Bone marrow (tissue), 2 donors: ENCODE results near the gene ARHGAP24.
"Not testable (repeated sequence)": the region's sequence is repeated elsewhere in the genome, so short reads cannot be mapped to it uniquely, and the experiment has no call there.

Experiments
- DNase-seq, 2 donors: peaks; one replicate each; lab custom pipeline; 2025; lab: John Stamatoyannopoulos, UW

Gene ARHGAP24

DNA sequence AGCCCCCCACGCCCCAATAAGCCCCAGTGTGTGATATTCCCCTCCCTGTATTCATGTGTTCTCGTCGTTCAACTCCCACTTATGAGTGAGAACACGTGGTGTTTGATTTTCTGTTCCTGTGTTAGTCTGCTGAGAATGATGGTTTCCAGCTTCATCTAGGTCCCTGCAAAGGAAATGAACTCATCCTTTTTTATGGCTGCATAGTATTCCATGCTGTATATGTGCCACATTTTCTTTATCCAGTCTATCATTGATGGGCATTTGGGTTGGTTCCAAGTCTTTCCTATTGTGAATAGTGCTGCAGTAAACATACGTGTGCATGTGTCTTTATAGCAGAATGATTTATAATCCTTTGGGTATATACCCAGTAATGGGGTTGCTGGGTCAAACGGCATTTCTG lies 440.6 kb downstream of the ARHGAP24 start:
- DNase-seq, result not testable (repeated sequence)

DNA sequence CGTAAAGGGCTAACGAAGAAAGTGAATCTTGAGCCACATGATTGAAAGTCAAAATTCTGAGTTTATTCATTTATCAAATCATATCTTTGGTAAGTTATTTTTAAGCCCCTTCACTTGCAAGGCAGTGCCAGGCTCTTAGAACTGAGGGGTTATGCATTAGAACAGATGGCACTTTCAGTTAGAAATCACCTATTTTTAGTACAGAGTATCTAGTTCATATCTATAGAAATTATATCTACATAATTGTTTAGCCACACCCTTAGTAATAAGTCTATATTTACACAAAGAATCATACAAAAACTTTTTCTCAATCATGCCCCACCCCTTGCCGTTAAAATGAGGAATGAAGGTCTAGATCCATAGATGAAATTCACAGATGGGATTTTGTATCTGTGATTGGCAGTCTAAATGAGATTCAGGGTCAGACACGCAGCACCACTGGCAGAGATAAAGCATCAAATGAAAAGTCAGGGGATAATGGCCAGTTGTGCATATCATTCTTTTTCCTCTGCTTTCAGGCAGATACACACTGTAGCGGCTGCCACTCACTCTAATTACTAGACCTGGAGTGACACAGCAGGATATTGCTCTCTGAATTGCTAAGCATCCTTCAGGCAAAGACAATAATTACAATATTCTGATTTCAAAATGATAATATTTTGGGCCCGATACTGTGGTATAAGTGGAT lies 444.4 kb downstream of the ARHGAP24 start:
- no peak for DNase-seq

DNA sequence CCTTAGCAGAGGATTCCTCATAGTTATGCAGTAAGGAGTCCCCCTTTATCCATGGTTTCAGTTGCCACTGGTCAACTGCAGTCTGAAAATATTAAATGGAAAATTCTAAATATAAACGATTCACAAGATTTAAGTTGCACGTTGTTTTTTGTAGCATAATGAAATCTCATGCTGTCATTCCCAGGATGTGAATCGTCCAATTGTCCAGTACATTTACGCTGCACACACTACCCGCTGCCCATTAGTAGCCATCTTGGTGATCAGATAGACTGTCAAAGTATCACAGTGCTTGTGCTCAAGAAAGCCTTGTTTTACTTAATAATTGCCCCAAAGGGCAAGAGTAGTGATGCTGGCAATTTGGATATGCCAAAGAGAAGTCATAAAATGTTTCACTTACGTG lies 450.1 kb downstream of the ARHGAP24 start:
- DNase-seq, result no peak

DNA sequence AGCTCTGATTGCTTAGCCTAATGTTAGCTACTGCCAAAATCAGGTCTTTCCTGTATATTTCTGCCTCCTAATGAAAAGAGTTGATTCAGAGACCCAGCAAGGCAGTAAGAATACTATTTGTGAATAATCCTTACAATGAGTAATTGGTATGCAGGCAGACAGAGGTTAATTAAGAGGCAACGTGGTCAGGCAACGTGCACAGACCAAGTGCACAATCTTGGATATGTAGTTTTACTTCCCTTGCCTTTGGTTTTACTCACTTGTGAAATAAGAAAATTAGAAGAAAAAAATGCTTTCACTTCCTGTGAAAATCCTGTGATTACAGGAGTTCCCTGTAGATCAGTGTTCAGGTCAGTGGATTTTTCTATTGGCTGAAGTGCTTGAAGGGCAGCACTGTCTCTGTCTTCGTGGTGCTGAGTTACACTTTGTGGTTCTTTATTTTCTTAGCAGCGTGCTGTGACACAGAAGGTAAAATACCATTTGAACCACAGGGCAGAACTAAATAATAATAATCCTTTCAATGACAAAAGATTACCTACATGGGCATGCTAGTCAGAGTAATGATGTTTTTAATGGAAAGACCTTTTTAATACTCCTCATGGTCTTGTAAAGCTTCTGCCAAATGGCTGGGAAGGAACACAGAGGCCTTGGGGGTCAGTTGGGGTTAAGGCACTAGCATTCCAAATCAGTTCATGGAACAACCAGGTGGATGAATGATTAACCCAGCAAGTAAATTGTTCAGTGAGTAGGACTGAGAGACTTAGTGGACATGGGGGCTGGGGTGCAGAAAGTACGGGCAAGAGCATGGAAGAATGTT lies 454.0 kb downstream of the ARHGAP24 start:
- DNase-seq, result no peak

DNA sequence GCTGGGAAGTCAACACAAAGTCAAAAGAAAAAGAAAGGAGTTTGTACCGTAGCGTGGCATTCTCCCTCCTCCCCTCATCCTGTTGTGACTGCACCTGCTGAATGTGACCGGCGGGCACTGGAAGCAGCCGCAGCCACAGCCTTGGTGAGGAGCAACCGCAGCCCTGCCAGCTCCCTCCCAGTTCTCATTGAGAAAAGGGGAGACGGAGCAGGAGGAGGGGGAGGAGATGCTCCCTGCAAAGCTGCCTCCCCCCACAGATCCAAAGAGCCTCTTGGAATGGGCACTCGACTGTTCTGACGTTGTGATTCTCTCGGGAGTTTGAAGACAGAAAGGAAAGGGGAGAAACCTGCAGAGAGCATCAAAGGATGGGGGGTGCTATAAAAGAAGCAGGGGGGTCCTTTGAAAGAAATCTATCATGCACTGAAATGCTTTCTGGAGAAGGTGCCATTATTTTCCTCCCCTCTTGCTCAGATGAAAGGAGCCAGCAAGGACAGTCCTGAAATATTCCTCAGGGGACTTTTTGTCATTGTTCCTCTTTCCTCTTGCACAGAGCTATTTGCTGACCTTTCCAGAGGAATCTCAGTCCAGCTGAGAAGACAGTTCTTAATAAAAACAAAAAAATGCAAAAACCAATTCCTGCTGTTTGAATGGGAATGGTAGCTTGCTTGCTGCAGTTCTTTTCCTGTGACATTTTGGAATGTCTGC lies 455.2 kb downstream of the ARHGAP24 start:
- no peak for DNase-seq

DNA sequence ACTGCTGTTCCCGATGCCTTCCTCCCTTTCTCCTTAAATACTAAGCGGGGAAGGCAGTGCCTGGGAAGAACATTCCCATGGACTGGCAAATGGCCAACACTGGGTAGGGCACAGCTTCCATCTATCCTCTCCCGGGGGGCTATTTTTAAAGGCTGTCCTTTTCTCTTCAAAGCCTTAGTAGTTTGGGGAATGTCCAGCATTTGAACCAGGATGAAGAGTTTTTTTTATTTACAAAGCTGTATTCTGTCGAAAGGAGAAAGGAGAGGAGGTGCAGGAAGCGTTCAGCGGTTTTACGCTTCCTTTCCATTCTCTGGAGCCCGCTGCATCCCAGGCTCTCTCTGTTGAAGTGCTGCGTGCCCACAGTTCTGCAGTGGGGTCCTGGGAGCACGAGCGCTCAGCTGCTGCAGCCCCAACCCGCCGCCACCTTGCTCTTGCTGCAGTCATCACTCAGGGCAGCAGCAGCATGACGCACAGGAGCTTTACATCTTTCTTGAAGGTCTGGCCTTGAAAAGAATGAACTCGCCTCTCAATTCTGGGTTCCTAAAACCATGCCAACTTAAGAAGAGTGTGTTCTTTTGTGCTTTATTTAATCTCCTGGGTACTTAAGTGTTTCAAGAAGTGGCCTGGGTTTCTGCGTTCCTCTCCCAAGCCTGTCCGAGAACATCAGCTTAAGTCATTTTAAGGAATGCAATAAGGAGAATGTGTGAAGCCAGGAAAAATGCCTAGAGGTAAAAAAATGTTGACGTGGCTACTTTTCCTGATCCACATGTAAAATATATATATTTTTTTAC lies 457.7 kb downstream of the ARHGAP24 start:
- no peak for DNase-seq

DNA sequence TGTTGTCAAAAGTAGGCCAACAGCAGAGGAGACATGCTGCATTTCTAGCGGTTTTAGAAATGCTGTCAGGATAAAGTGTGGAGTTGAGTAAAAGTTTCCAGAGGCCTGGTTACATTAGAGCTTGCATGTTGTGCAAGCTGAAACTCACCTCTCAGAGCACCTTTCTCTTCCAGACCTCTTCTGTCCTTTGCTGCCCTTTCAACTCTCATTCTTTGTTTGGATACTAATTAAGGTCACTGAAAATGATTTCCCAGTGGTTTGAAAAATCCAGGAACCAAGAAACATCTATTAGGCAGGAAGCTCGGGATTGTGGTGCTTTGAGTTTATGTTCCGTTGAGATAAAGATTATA lies 458.3 kb downstream of the ARHGAP24 start:
- no peak for DNase-seq

DNA sequence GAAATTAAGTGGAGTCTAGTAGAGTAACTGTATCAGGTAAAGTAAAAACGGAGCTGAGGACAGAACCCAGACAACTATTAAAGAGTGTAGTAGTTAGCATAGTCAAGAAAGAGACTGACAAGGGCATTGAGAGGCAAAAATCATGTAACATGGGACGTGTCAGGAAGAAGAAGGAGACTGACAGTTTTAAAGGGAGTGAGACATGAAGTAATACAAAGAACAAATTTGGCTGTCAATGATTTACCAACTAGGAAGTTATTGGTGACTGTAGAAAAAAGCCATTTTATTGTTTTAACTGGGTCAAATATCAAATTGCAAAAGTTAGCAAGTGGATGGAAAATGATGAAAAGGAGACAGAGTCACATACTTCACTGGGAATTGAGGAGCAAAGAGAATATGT lies 462.6 kb downstream of the ARHGAP24 start:
- no peak for DNase-seq

DNA sequence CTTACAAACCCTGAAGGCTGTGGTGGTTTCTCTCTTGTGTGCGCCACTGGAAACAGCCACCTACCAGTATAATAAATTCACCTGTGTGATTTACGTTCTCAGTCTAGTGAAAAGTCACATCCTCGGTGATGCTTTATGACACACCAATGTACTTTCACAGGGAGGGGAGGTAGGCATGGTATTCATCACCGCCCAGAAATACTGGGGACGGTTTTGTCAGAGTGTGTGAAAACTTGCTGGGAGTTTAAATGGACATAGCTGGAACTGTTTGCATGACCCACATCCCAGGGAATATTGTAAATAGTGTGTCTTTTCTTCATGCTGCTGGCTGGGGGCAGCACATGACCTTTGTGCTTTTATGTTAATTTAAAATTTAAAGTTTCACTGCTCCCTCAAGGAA lies 463.1 kb downstream of the ARHGAP24 start:
- DNase-seq, result no peak

DNA sequence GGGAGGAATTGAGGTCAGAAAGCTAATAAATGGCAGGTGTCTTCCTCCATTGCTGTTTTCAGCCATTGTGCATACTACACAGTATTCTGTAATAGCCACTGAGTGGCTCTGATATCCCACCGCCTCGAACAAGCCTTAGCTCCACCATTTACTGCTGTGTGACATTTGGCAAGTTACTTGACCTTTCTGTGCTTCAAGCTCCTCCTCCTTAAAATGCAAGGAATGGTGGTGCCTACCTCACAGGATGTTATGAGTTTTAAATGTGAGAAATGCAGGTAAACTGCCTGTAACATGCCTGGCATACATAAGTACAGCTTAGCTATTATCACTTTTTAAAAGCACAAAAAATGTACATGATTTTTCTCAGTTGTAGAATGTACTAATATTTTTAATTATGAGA lies 464.0 kb downstream of the ARHGAP24 start:
- DNase-seq, result no peak

DNA sequence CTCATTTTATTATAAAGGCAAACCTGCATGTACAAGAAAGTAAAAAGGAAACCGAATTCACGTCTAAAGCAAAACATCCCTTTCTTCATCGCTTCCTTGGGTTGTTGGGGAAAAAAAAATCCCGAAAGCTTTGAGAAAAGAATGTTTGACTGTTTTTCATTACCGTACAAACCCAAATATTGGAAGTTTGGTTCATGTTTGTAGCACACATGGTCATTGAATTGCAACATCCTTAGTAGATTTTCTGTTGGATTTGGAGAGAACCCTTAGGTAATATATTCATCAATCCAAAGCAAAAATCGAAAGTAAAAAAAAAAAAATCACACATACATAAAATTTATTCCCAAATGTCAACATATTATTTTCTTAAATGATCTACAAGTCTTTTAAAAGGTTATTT lies 464.6 kb downstream of the ARHGAP24 start:
- DNase-seq, result no peak

DNA sequence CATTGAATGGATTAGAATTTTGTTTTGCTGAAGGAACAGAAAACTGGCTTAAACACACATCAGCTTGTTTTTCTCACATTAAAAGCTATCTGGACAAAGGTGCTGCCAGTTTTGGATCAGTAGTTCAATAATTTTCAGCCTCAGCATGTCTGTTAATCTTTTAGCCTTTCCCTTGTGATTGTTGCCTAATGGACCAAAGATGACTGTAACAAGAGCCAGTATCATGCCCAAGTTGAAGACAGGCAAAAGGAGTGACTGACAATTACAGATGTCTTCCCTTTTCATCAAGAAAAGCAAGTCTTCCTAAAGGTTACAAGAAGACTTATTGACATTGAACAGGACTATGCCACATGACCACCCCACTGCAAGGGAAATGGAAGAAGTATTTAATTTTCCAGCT lies 465.2 kb downstream of the ARHGAP24 start:
- no peak for DNase-seq

DNA sequence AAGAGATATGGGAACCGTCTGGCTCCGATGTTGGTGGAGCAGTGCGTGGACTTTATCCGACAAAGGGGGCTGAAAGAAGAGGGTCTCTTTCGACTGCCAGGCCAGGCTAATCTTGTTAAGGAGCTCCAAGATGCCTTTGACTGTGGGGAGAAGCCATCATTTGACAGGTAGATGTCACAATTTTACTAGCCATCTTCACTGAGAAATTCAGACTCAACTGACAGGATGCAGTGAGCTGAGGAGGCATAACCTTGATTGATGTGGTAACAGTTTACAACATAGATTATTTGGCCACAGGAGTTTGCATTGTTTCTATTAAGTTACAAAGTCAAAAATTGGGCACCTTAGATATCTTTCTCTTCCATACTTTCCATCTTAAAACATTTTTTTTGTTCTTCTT lies 467.2 kb downstream of the ARHGAP24 start:
- no peak for DNase-seq

DNA sequence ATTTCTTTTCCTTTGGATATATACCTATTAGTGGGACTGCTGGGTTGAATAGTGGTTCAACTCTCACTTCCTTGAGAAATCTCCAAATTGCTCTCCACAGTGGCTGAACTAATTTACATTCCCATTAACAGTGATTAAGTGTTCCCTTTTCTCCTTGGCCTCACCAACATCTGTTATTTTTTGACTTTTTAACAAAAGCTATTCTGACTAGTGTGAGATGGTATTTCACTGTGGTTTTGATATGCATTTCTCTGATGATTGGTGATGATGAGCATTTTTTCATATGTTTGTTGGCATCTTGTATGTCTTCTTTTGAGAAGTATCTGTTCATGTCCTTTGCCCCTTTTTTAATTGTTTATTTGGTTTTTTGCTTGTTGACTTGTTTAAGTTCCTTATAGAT lies 471.9 kb downstream of the ARHGAP24 start:
- no peak for DNase-seq

DNA sequence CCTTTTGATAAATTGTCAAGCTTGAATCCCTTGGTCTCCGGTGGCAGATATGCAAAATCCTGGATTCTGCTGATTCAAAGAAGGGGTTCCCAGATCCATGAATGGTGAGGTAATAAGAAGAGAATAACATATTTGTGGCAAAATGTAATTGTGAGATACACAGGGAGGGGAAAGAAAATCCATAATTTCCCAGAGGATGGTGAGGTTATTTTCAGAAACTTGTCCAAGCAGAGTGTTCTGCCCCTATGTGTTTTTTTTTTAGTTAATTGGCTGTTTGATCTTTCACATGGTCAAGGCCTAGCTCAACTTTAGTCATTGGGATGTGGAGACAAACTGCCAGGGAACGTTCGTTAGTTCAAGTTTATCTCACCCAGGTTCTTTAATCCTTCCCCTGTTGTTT lies 476.1 kb downstream of the ARHGAP24 start:
- no peak for DNase-seq

DNA sequence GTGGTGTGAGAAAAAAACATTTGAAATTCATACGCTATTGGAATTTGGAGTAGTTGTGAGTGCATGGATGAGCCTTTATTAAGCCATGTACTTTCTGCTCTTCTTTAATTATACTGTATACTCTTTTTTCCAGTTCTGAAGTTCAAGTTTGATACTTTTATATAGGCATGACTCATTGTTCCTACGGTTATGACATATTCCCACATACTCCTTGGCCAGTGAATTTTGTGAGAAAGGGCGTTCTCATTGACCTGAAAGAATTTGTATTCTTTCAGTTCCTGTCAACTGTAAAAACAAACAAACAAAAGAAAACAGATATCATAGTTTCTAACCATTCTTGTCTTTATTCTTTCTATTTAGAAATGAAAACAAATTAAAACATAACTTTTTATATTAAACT lies 477.6 kb downstream of the ARHGAP24 start:
- DNase-seq, result no peak

DNA sequence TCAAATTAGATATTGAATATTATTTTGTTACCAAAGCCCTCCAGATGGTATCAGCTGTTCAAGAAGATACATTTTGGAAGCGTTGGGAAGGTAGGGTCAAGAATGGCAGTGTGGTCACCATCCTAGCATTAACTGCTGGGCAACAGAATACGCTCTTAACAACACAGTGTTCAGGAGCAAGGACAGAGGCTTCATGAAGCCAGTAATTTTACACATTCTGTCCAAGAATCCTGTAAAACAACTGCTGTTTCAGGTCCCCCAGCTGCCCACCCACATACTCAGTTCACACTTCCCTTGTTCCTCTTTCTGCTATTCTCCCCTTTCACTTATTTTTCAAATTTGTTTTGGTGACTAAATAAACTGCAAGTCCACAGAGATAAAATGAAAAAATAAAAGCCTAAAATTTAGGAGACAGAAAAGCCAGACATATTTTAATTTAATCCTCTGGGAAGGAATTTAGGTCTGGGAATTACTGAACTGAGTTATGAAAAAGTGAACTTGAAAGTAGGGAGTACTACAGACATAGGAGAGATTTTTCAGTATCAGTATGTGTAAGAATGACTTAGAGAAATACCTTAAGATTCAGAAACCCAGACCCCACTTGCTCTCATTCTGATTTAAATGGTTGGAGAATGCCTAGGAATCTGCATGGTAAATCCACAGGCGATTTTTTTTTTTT lies 478.2 kb downstream of the ARHGAP24 start:
- DNase-seq, result no peak

DNA sequence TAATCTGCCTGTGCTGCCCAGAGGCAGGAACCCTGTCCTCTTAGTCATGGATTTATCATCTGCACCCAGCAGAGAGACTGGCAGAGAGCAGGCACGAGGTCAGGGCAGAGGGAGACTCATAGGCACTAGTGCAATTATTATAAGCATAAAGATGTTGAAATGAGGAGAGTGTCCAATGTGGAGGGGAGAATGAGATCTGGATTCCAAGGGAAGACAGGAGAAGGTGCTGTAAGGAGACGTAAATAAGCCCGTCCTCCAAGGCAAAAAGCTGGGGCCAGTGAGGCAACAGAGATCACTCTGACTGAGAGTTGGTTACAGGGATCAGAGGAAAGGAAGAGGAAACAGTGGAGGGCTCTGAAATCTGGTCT lies 478.7 kb downstream of the ARHGAP24 start:
- no peak for DNase-seq

DNA sequence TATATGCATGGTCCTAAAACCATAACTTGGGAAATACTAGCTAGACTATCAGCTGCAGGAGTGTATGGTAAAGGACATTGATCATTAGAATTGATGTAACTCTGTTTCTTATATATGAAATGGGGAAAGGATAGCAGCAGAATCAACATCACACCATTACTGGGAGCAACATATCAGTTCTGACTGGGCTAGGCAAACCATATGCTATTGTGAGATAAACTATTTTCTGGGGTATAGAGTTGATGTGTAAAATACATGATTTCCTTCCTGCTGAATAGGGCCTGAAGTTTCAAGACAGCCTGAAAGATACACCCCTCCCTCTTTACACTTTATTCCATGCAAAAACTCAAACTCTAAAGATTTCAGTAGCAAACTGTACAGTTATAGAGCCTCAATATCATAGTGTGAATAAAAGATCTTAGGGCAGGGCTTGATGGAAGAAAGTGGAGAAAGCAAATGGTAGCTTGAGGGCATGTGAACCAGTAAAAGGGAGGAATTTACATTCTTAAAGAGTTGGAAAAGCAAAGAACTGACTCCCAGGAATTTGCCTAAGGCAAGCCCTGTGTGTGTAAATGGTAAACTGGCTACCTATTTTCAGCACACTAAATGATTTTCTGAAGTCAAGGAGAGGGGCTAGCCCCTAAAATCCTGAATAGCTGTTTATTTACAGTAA lies 480.8 kb downstream of the ARHGAP24 start:
- no peak for DNase-seq

DNA sequence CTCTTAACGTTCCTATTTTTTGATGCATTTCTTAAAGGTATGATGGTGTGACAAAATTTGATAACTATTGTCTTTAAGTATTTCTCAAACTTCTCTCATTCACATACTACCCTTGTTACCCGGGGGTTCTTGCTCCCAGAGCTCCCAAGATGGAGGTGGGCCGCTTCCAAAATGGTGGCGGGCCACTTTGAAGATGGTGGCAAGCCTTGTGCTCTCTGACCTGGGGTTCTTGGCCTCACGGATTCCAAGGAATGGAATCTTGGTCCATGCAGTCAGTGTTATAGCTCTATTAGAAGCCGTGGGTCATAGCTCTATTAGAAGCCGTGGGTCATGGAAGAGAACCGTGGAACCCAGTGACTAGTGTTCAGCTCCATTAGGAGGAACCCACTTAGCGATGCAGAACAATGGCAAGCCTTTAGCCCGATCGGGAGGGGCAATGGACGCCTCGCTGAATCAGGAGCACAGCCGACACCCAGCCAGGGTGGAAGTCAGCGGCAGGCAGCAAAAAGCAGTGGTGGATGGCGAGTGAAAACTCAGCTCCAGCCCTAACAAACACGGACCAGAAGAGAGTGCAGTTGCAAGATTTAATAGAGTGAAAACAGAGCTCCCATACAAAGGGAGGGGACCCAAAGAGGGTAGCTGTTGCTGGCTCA lies 481.5 kb downstream of the ARHGAP24 start:
- no peak for DNase-seq

DNA sequence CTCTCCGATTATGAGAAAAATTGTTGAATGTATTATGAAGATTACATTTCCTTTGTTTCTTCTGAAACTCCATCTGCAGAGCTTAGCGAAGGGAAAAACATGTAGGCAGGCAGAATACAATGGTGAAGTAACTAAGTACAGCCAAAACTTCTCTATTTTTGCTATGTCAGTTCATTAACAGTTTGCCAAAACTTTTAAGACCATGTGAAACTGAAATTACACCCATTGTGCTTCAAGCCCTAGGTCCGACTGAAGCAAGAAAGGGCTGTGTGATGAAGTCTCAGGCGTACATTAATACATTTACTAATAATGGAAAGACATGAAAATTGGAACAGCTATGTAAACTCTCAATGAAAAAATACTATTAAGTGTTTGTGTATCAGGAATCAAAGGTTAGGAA lies 486.9 kb downstream of the ARHGAP24 start:
- DNase-seq, result no peak
